ENCODE measurements around the gene USH2A.

Gene USH2A

DNA sequence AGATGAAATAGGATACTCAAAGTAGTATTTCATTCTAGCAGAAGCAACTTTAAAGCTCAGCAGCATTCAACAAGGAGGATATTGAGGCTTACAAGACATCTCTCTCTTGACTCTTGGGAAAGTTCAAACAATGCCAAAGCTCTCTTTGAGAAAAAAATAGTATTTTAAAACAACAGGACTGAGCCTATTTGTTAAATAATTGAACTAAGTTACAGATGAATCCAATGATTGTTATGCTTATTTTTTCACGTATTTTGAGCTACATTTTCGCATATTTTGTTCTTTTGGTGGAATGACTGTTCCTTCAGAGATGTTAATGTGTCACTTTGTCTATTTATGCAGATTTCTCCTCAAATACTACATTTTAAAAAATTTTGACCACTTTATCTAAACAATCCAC, 655.5 kb downstream of the USH2A start:
- no peak for DNase-seq

DNA sequence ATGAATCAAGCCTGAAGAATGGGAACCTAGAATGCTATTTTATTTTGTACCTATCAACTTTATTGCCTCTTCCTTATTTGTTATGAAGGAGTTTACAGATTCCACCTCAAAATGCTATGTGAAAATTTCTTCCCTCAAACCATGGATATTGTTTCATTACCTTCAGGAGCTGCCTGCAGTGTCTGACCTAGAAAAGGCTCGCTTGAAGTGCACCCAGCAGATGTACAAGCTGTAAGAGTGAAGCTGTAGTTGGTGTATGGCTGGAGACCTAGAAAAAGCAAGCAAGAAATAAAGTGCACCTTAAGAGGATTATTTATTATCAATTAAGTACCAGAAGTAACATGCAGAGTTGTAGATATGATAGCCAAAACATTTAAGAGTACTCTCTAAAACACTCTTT, 656.7 kb downstream of the USH2A start:
- no peak for DNase-seq

DNA sequence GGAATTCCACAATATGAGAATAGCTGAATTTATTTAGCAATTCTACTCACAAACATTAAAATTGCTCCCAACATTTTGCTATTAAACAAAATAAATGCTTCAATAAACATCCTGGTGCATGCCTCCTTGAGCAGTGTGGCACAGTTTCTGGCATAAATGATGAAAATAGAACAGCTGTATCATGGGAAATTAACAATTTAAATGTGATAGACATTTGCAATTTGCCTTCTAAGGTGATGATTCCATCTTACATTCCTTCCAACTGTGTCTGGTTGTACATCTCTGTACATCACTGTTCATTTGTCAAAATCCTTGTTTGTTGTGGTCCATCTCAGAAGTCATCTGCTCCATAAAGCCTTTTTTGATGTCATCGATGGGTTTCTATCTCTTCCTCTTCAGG, 657.4 kb downstream of the USH2A start:
- DNase-seq = no peak

DNA sequence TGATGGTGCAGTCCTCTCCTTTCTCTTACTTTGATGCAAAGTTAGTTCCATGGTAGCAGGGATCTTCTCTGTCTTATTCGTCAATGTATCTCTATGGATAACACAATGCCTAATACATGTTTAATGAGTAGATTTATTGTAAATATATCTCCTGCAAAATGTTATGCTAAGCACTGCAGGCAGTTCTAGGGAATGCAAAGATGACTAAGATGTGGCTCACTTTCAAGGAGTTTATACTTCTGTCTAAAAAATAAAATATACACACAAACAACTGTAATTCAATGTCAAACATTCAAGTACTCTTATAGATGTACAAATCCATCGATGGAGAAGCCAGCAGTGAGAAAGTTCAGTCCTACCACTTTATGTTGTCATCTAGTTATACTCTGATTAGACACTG, 661.8 kb downstream of the USH2A start:
- DNase-seq = no peak

DNA sequence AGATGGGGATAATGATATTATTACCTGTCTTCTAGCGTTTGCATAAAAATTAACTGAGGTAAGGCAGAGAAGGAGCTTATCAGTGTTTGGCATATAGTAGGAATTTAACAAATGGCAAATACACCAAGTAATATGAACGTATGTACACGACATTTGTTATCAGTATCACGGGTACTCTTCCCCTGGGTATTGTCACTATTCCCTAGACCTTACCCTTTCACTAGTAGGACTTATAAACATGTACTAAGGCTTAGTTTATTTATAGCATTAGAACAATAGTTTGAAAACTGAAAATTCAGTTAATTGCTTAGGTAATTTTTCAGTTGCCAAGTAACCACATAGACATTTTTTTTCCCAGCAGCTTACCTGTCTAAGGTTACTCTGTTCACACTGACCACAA, 669.1 kb downstream of the USH2A start:
- DNase-seq = no peak

DNA sequence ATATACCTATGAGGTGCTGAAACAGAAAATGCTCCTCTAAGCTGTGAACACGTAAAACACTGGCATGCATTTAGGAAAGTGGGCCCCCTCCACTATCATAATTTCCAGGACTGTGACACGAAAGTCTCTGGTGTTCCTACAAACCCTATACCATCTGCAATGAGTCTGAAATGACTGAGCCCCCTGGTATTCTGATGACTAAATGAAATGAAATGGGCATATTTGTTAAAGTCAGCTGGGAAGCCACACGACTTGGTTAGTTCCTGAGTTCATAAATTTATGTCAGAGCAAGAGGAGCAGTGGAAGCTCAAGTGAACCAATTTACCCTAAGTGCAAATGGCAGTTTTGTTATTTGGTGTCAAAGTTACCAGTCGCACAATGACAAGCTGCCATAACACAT, 673.8 kb downstream of the USH2A start:
- no peak for DNase-seq

DNA sequence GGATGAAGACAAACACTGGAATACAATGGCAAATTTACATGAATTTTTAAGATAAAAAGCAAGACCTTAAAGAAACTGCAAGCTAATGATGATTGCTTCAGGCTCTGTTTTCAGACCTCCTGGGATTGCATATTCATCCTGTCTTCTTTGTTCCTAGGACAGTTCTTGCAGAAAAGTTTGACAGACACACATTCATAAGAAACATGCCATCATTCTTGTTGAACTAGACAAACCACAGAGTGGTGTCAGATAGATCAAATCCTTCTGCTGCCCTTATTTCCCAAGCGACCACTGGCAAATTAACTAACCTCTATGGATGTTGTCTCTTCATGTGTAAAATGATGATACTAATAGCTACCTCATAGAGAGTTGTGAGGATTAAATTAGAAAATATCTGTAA, 674.8 kb downstream of the USH2A start:
- DNase-seq = no peak

DNA sequence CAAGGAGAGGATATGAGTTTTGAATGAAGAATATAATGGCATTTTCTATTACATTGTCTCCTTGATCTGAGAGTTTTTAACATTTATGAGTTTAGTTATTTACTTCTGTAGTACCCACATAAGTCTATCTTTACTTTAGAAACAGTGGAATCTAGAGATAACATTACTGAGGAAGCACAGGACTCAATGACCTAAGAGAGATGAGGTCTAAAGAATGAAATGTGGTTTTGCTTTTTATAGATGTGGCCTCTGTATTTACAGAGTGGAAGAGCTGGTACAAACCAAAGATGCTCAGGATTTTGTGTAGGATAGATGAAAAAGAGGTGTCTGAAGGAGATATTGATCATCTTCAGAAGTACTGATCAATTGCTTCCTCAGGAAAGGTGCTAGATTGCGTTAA, 678.8 kb downstream of the USH2A start:
- no peak for DNase-seq

DNA sequence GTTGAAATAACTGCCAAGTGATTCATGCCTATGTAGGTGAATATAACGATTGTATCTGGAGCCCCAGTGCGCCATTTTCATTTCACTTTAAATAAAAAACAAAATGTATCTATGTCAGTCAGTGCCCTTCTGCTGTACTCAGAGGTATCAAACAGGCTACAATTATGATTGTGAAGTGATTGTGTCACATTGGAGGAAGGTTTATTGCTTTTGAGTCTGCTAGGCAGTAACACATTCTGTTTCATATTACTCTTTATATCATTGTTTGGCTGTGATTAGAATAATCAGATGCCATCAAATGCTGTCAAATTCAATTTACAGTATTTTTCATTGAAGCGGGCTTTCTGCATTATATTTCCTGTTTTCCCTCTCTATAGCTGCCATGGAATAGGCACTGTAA, 684.2 kb downstream of the USH2A start:
- no peak for DNase-seq

DNA sequence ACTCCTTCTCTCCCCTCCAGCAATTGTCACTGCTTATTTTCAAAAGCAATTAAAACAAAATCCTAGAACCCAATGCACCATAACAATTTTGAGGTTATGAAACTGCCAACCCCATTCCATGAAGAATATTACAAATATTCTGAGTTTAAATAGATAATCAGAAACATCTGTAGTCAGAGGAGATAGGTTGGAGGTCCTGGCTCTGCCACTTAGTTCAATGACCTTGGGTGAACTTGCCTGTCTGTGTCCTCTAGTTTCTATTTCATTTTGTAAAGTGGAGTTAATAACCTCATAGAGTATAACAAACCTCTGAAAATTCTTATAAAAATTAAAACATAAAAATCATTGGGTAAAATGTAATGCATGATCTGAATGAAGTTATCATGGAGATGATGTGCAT, 691.5 kb downstream of the USH2A start:
- no peak for DNase-seq

DNA sequence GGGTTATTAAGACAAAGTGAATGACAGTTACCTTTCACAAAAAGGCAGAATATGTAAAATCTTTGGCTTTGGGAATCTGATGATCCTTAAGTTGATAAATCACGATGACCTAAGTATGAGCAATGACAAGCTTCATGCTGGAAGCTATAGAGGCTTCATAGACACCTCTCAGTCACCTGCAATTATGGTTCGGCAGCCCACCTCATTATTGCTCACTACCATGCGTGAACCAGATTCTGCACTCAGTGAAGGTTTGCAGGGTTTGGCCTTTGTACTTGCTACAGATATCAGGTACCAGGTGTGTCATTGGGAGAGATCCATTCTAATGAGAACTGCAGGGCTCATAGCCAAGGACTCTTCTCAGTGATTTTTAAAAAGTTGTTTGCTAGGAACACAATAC, 692.6 kb downstream of the USH2A start:
- DNase-seq = no peak

DNA sequence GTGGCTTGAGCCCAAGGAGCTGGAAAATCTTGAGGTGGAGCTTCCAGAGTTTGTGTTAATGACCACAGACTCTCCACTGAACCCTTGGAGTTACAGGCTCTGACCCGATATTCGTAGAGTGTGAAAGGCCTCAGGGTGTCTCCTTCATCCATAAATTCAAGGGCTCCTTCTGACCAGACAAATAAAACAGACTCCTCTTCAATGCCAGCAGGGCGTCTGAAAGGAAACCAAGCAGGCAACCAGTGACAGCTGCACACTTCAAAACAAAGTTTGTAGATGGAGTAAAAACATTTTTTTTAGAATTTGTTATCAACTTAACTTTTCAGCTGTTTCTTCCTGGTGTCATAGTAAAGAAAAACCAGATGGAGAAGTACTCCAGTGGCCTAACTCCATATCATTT, 695.1 kb downstream of the USH2A start:
- DNase-seq = no peak

DNA sequence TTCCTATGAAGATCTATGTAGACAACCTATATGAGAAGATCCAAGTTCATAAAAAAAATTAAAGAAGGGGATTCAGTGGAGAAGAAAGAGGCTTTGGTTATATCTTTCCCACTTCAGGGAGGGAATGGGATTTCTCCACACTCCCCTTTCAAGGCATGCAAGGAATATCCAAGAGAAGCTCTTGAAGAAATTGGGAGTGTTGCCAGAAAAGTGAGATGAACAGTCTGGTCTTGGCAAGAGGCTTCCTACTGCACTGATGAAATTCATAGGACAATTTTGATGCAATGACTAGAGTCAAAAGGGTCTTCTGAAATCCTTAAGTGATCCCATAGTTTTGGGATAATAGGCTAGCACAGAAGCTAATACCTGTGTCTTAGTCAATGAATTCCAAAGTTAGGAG, 703.1 kb downstream of the USH2A start:
- DNase-seq = no peak

DNA sequence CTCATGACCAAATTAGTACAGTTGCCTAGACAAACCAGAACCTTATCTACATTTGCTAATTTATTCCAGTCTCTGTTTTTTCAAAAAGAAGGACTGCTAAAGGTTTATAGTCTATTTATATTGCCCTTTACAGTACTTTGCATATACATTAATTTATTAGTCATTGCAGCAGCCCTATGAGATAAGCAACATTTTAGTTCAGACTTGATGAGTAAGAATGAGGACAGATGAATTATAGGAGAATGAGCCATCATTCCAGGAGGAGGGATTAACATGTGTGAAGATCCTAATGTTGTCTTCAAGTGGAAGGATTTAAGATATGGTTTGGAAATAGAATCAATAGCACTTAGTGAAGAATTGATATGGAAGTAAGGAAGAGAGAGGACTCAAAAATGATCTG, 703.7 kb downstream of the USH2A start:
- no peak for DNase-seq

DNA sequence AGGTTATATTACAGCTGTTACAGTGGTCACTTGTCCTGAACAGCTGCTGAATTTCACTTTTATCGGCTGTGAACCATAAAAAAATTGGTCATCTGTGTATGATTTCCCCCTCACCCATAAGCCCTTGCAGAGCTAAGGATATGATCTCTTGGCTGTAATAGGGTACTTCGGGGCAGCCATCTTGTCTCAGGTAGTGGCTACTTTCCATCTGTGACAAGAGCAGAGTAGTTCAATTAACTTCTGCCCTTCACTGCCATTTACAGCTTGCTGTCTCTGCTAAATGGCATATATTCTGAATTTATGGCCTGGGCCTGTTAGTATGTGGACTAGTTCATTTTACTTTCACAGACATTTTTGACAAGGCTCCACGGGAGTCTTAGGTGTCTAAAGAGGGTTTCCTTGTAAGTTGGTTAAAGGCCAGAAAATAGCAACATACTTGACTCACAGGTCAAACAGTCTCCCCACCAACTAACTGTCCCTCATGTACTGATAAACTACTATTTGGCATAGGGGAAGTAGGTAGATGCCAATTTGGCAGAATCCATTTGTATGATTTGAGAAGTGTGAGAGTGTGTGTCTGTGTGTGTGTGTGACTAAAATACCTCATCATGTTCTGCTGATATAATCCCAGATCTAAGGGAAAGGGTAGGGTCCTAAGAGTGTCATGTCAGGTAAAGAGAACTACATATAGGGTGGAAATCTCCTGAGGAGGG, 704.5 kb downstream of the USH2A start:
- DNase-seq = no peak

DNA sequence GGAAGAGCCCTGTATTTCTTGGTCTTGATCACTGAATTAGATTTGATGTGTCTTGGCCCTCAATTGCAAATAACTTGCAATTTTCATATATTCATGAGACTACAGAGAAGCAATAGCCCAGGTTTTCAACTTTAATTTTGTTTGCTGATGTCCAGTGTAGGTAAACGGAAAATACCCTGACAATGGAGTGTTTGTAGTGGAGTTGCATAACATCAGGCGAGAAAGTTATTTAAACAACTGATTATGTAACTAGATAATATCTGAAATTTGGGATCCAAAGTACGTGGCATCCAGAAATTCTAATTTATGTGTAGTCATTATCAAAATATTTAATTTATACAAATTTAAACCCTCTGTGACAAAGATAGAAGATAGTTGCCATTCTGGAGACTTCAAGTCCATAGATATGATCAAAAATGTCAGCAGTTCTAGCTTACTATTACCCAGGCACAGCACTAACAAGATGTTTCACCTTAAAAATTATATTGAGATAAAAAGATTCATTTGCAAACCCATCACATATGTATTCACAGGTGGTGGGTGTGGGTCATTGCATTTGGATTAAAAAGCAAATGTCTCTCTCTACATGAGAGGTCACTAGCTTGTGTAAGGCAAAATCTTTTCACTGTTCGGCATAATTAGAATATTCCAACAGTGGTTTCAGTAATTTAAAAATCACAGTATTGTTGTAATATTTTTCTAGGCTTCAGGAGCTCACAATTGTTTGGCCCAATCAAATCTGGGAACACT, 705.4 kb downstream of the USH2A start:
- DNase-seq = no peak

DNA sequence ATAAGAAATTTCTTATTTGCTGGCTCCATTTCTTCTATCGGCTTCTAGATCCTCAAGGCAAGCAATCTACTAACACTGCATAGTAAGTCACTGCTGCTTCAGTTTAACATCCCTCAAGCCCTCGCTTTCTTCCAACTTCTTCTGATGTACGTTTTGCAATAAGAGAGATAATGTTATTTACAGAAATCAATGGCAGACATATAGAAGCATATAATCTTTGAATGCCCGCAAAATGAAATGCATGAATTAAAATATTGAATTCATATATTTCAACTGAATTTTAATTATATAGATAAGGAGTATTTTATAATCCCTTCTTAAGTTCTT, 712.4 kb downstream of the USH2A start:
- no peak for DNase-seq

DNA sequence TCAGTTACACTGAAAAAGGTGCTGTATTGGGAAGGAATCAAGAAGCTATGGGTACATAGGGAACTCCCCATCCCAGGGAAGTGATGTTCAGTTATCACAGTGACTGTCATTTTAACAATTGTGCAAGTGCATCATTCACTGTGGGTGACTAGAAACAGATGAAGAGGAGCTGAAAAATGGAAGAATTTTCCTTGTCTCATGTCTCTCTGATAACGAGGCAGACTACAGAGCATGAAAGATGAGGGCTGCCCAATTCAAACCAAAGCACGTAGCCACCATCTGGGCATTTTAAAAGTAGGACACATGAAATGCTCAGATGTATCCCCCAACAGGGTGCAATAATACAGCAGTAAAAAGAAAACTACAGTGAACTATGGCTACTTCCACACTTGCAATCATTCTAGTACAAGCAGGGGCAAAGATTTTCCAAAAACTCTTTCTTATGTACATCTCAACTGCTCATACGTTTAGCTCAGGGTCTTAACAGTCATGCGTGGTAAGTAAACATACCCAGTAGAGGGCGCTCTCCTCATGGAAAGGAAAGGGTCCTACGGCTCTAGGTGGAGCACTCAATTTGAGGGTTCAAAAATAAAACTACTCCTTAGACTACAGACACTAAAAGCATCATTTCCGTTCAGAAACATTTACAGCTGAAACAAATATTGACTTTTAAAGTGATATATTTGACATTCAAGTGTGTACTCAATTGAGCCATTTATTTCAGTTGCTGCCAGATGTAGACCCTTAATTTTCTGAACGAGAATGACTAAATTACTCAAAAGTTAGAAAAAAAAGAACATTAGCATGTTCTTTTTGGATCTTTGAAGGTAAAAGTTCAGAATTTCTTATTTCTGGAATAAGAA, 713.0 kb downstream of the USH2A start:
- peak; percentile 67 for DNase-seq

DNA sequence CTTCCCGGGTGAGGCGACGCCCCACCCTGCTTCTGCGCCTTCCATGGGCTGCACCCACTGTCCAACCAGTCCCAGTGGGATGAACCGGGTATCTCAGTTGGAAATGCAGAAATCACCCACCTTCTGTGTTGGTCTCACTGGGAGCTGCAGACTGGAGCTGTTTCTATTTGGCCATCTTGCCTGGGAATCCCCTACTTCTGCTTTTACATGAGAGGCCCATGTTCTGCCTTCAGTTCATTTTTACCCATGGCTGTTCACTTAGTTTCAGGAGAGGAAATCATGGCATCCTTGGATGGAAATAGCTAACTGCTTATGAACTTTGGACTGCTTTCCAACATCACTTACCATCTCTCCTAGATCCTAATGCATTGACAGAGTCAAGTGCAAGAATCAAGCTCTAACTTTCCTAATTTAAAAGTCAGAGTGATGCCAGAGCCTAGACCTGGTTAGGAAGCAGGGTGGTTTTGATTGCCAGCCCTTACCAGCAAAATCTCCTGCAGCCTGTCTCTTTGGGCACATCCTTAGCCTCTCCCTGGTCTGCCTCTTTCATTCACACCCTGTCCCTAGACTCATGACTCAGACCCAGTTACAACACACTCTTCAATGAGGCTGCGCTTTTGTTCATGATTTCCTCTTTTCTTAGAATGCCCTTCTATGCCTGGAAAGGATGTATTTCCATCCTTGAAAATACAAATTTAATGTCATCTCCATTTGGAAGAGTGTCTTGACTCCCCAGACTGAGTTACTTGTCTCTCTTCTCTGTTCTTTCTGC, 719.0 kb downstream of the USH2A start:
- no peak for DNase-seq

DNA sequence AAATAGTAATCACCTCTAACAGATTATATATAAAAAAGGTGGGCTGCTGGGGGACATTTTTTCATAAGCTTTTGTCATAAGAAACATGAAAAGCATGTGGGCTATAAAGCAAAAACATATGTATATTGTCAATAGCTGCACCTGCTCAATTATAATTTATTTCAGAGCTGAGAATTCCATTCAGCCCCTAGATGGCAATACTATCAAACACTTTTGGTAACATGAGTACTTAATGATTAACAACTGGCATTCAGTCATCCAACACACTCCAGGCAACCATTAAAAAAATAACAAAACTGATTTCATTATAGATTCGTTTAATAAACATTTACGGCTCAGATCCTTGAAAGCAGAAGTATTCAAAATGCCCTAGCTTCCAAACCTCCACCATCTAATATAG, 741.0 kb downstream of the USH2A start:
- peak; percentile 33 for DNase-seq

DNA sequence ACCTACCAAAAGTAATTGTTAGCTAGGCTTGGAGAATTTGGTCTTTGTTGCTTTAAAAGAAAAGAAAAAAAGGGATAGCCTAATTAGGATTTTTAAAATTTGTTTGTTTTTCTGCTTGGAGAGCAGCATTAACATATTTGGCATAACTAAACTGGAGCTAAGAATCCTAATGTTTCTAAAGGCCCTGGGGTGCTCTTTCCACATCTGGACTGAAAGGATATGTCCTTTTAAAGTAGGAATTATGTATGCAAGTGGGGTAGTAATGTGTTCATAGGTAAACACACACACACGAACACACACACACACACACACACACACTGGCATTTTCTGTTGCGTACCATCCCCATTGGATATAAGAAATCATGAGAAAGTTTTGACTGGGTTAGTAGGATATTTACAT, 742.2 kb downstream of the USH2A start:
- DNase-seq = no peak

DNA sequence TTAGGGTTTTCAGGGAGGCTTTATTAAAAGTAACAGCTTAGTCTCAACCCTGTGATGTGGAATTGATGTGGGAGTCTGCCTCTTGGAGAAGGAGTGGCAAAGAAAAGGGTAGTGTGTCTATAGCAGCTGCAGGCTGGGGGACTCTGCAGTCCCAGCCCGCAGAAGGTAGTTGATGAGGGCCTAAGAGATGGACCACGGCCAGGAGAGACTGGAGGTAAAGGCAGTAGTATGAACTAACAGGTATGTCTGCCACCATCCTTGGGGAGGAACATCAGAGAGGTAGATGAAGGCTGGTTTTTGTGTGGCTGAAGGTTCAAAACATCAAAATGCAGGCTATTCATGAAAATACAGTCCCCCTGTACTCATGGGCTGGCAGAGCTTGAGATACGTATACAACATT, 744.0 kb downstream of the USH2A start:
- no peak for DNase-seq

DNA sequence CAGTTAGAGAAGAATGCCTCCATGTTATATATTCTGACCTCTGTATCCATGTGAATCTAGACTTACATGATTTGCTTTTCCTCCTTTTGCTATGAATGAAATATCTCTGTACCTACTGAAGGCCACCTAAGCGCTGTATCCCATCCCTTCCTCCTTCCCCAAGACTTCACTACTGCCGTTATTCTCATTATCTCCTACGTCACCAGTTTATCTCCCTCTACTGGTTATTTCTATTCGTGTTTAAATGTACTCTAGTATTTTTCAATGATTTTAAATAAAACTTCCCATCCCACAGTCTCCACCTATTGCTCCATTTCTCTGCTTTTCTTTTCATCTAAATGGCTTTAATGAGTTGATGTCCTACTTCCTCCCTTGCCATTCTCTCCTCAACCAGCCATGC, 746.1 kb downstream of the USH2A start:
- no peak for DNase-seq
